Measurements from ENCODE around the gene MDGA2. TPM values are rescaled to one million over a fixed set of nuclear protein-coding genes. Genes with fewer than 3 reads are reported as not detected.

The MDGA2 gene
- total RNA-seq, 1 experiment from 2014 or later = not detected

DNA sequence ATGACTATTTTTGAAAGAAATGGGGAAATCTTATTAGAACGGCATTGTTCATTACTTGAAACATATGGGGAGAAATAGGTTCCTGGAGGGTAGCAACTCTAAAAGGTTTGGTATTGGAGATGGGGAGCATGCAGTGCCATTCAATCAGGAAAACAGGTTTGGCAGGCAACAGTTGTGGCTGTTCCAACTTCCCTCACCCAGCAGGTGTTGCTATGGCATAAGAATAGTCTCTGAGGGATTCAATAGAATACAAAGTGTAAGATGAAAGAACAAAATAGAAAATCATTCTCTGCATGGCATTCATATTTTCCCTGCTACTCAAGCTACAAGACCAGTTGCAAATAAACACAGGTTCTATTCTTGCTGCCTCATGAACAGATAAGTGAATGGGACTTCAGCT, 630.6 kb downstream of the MDGA2 start:
- BruUV-seq (replicated peaks) = no TSS peak
- Histone ChIP-seq H3K27me3 (ENCODE audit: insufficient read depth, low read depth) (no peaks in the 10 kb centered on the region), H3F3A (ENCODE audit: insufficient read depth, low read depth) (no peaks in the 10 kb centered on the region), H3K9me2 (ENCODE audit: insufficient read depth) (no peaks in the 10 kb centered on the region), H2AFZ (no peak overlapping the region), H3K36me3 (ENCODE audit: low read depth) (no peaks in the 10 kb centered on the region), H3K4me2 (no peak overlapping the region), H4K20me1 (ENCODE audit: insufficient read depth) (no peaks in the 10 kb centered on the region), H3K4me3 (no peak overlapping the region), H3K79me2 (ENCODE audit: low read depth) (no peaks in the 10 kb centered on the region), H3K27ac (no peak overlapping the region), H3K4me1 (replicated peaks; ENCODE audit: insufficient read depth) (no peaks in the 10 kb centered on the region), H3K9me3 (ENCODE audit: insufficient read depth, low read depth) (no peaks in the 10 kb centered on the region)
- intact Hi-C loops (cut with micrococcal nuclease; ENCODE audit: unreplicated experiment) = no loop called here
- DNase-seq = no peak
- CTCF ChIA-PET = no interaction called here
- POLR2A ChIA-PET (ENCODE audit: unreplicated experiment) = no interaction called here
- TF ChIP-seq CTCF (conservative IDR thresholded peaks at IDR 0.05) (no peak), EZH2 (IDR thresholded peaks at IDR 0.05; ENCODE audit: low read depth) (no peak)

DNA sequence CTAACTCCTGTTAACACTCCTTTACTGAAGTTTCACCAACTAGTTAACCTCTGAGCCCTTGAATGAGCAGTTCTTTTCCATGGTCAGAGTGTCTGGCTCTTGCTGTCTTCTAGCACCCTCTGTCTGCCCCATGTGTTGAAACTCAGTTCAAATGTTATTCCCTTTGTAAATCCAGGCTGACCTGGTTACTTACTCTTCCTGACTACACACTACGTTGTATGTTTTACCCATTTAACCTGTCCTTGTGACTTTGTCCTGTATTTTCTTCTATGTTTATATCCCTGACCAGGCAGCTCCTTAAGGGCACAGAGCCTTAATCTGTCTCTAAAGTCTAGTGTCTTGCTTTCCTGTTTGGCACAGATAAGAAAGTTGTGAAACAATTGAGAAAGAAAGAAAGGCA, 634.9 kb downstream of the MDGA2 start:
- intact Hi-C loops (cut with micrococcal nuclease; ENCODE audit: unreplicated experiment) = no loop called here
- CTCF ChIA-PET = no interaction called here

DNA sequence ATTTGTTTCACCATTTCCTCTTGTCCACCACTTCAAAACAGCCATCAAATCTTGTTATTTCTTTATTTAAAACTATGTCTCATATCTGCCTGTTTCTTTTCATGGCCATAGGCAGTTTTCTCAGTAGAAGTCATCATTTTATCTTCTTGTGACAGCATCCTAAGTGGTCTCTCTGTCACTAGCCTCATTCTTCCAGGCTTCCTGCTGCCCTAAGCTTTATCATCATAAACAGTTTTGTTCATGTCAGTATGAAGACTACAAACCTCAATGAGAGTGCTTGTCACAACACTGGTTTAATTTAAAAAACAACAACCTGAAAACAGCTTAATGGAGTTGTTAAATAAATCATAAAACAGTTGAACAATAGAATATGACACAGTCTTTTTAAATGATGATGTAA, 636.1 kb downstream of the MDGA2 start:
- no peaks in the 10 kb centered on the region for H3K9me2 ChIP-seq (ENCODE audit: insufficient read depth)
- no peak overlapping the region for H3K4me2 ChIP-seq
- H2AFZ ChIP-seq = no peak overlapping the region
- TF ChIP-seq CTCF (conservative IDR thresholded peaks at IDR 0.05) (no peak), EZH2 (IDR thresholded peaks at IDR 0.05; ENCODE audit: low read depth) (no peak)
- intact Hi-C loops (cut with micrococcal nuclease; ENCODE audit: unreplicated experiment) = no loop called here
- H3K4me3 ChIP-seq = no peak overlapping the region
- BruUV-seq (replicated peaks) = no TSS peak
- H3K36me3 ChIP-seq (ENCODE audit: low read depth) = no peaks in the 10 kb centered on the region
- no peak for DNase-seq
- no peaks in the 10 kb centered on the region for H3K79me2 ChIP-seq (ENCODE audit: low read depth)
- H4K20me1 ChIP-seq (ENCODE audit: insufficient read depth) = no peaks in the 10 kb centered on the region
- H3K27me3 ChIP-seq (ENCODE audit: insufficient read depth, low read depth) = no peaks in the 10 kb centered on the region
- ChIA-PET POLR2A (ENCODE audit: unreplicated experiment) (no interaction called here), CTCF (no interaction called here)
- H3K27ac ChIP-seq = no peak overlapping the region
- no peaks in the 10 kb centered on the region for H3K9me3 ChIP-seq (ENCODE audit: insufficient read depth, low read depth)
- no peaks in the 10 kb centered on the region for H3K4me1 ChIP-seq (replicated peaks; ENCODE audit: insufficient read depth)
- H3F3A ChIP-seq (ENCODE audit: insufficient read depth, low read depth) = no peaks in the 10 kb centered on the region

More for the DNA sequence above, 634.9 kb downstream of the MDGA2 start:
- no peak overlapping the region for H3K4me2 ChIP-seq
- H3K9me3 ChIP-seq (ENCODE audit: insufficient read depth, low read depth) = no peaks in the 10 kb centered on the region
- H4K20me1 ChIP-seq (ENCODE audit: insufficient read depth) = no peaks in the 10 kb centered on the region
- H3K9me2 ChIP-seq (ENCODE audit: insufficient read depth) = no peaks in the 10 kb centered on the region
- H3K4me1 ChIP-seq (replicated peaks; ENCODE audit: insufficient read depth) = no peaks in the 10 kb centered on the region
- H3K27ac ChIP-seq = no peak overlapping the region
- POLR2A ChIA-PET (ENCODE audit: unreplicated experiment) = no interaction called here
- no peaks in the 10 kb centered on the region for H3K27me3 ChIP-seq (ENCODE audit: insufficient read depth, low read depth)
- TF ChIP-seq CTCF (conservative IDR thresholded peaks at IDR 0.05) = no peak
- TF ChIP-seq EZH2 (IDR thresholded peaks at IDR 0.05; ENCODE audit: low read depth) = no peak
- no peak overlapping the region for H3K4me3 ChIP-seq
- H3K36me3 ChIP-seq (ENCODE audit: low read depth) = no peaks in the 10 kb centered on the region
- H2AFZ ChIP-seq = no peak overlapping the region
- no peak for DNase-seq
- no peaks in the 10 kb centered on the region for H3F3A ChIP-seq (ENCODE audit: insufficient read depth, low read depth)
- H3K79me2 ChIP-seq (ENCODE audit: low read depth) = no peaks in the 10 kb centered on the region
- no TSS peak for BruUV-seq (replicated peaks)
